ENCODE results near the gene DEFB108B. TPM values are rescaled to one million over a fixed set of nuclear protein-coding genes. Genes with fewer than 3 reads are reported as not detected.
"Not testable (repeated sequence)": the region's sequence is repeated elsewhere in the genome, so short reads cannot be mapped to it uniquely, and the experiment has no call there.

The DEFB108B gene
- not detected in 2 replicates for total RNA-seq

GRCh38 chr11:71832811-71833210 lies at the start of gene DEFB108B:
Gene DEFB108B (plus strand): TSS chr11:71833200. CDS start chr11:71833200, 0 bp downstream.
- not testable (repeated sequence) for DNase-seq (ENCODE audit: low read depth, low spot score)

- DNase-seq (ENCODE audit: low read depth, low spot score) = not testable (repeated sequence)
Observed at GRCh38 chr11:71786114-71786847, 46.7 kb upstream of the DEFB108B start.

GRCh38 chr11:71786848-71787097 lies 46.2 kb upstream of the DEFB108B start:
- DNase-seq (ENCODE audit: low read depth, low spot score) = peak; percentile 96

- peak; percentile 69 for DNase-seq (ENCODE audit: low read depth, low spot score)
Observed at GRCh38 chr11:71787098-71787823, 45.7 kb upstream of the DEFB108B start.

- DNase-seq (ENCODE audit: low read depth, low spot score) = not testable (repeated sequence)
Observed at GRCh38 chr11:71787824-71788454, 45.1 kb upstream of the DEFB108B start.

GRCh38 chr11:71789444-71790196 lies 43.4 kb upstream of the DEFB108B start:
- DNase-seq (ENCODE audit: low read depth, low spot score) = not testable (repeated sequence)

- DNase-seq (ENCODE audit: low read depth, low spot score) = not testable (repeated sequence)
Observed at GRCh38 chr11:71791111-71791510, 41.9 kb upstream of the DEFB108B start.

GRCh38 chr11:71792621-71793235 lies 40.3 kb upstream of the DEFB108B start:
- DNase-seq (ENCODE audit: low read depth, low spot score) = not testable (repeated sequence)

GRCh38 chr11:71794386-71795040 lies 38.5 kb upstream of the DEFB108B start:
- not testable (repeated sequence) for DNase-seq (ENCODE audit: low read depth, low spot score)

- DNase-seq (ENCODE audit: low read depth, low spot score) = not testable (repeated sequence)
Observed at GRCh38 chr11:71795236-71795635, 37.8 kb upstream of the DEFB108B start.

GRCh38 chr11:71796016-71796415 lies 37.0 kb upstream of the DEFB108B start:
- DNase-seq (ENCODE audit: low read depth, low spot score) = not testable (repeated sequence)

GRCh38 chr11:71796781-71797180 lies 36.2 kb upstream of the DEFB108B start:
- not testable (repeated sequence) for DNase-seq (ENCODE audit: low read depth, low spot score)

GRCh38 chr11:71799556-71800128 lies 33.4 kb upstream of the DEFB108B start:
- DNase-seq (ENCODE audit: low read depth, low spot score) = not testable (repeated sequence)

- DNase-seq (ENCODE audit: low read depth, low spot score) = peak; percentile 19
Observed at GRCh38 chr11:71800335-71800953, 32.6 kb upstream of the DEFB108B start.

GRCh38 chr11:71801026-71801425 lies 32.0 kb upstream of the DEFB108B start:
- not testable (repeated sequence) for DNase-seq (ENCODE audit: low read depth, low spot score)

- not testable (repeated sequence) for DNase-seq (ENCODE audit: low read depth, low spot score)
Observed at GRCh38 chr11:71802874-71803273, 30.1 kb upstream of the DEFB108B start.

GRCh38 chr11:71804158-71804947 lies 28.6 kb upstream of the DEFB108B start:
- not testable (repeated sequence) for DNase-seq (ENCODE audit: low read depth, low spot score)

- DNase-seq (ENCODE audit: low read depth, low spot score) = not testable (repeated sequence)
Observed at GRCh38 chr11:71812529-71812928, 20.5 kb upstream of the DEFB108B start.

Data from pulmonary artery endothelial cell (primary cell).